Measurements from ENCODE around the gene BDH1.

Gene BDH1

DNA sequence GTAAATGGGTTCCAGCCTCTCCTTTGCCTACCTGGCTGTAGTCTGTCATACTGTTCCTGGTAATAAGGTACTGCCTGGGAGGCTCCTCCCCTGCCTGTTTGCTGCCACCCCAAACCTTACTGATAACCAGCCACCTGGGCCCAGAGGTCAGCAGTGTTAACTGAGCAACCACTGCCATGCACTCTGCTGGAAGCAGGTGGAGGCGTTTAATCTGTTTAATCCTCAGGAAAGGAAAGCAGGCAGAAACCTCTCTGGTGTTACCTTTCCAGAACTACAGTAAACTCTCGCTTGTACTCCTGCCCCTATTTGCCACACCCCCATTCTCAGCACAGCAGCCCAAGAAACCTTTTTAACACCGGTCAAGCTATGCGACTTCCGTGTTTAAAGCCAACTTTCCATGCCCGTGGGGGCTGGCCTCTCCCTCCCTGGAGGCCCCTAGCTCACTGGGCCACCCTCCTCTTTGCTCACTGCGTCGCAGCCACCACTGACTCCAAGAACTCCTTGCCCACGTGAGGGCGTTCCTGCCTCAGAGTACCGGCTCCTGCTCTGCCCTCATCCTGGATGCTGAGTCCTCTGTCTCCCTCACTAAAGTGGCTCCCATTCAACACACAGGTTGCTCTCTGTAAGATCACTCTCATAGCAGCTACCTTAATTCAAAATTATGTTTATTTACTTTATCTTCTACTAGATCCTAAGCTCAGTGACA, 8.3 kb downstream of the BDH1 start:
- DNase-seq (ENCODE audit: low spot score), result no peak

DNA sequence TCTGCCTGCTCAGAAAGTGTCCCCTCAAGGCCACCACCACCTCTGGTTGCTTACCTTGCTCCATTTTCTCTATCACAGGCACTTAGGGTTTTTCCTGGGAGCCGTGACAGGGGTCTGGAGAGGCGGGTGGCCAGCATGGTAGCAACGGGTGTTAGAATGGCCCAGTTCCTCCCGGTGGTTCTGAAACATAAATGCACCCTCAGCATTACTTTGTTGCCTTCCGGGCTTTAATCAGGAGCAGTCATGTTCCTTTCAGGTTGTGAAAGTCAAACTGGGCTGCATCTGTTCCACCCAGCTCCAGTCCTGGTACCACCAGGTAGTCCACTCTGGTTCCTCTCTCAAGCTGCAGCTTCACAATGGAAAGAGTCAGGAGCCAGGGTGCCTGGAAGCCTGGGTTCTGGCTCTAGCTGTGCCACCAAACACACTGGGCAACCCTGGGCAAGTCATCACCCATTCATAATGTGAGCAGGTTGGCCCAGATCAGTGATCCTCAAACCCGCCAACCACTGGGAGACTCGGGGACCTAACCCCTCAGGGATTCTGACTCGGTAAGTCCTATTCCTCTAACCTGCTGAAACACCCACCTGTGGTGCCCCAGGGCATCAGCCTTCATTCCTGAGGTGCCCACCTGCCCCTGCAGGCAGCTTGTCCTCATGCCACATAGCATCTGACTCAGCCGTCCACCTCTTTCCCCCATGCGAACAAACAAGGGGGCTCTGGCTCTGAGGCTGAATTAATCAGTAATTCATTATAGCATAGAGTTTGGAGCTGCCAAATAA, 9.3 kb downstream of the BDH1 start:
- DNase-seq (ENCODE audit: low spot score), result no peak

DNA sequence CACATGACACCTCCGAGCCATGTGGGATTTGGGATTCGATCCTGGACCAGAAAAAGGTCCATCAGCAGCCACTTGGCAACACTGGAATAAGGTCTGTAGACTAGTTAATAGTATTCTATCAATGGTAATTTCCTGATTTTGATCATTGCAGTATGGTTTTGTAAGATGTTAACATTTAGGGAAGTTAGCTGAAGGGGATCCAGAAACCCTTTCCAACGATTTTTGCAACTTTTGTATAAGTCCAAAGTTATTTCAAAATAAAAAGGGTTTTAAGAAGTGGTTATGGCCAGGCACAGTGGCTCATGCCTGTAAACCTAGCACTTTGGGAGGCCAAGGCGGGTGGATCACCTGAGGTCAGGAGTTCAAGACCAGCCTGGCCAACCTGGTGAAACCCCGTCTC, 10.2 kb downstream of the BDH1 start:
- no peak for DNase-seq (ENCODE audit: low spot score)

DNA sequence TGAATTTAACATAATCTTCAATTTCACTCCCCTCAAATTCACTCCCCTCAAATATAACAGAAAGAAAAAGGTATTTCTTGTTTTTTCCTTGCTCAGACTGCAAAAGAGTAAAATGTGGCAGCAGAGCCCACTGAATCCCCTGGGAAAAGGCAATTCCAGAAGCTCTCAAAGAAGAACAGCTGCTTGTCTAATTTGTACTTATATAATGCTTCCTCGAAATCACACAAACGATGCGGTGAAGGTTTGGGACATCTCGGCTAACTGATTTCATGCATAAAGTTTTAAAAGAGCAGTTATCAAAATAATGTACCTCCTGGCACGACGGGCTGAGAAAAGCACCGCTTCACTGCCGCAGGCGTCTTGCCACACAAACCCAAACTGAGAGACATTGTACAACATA, 10.7 kb downstream of the BDH1 start:
- no peak for DNase-seq (ENCODE audit: low spot score)

DNA sequence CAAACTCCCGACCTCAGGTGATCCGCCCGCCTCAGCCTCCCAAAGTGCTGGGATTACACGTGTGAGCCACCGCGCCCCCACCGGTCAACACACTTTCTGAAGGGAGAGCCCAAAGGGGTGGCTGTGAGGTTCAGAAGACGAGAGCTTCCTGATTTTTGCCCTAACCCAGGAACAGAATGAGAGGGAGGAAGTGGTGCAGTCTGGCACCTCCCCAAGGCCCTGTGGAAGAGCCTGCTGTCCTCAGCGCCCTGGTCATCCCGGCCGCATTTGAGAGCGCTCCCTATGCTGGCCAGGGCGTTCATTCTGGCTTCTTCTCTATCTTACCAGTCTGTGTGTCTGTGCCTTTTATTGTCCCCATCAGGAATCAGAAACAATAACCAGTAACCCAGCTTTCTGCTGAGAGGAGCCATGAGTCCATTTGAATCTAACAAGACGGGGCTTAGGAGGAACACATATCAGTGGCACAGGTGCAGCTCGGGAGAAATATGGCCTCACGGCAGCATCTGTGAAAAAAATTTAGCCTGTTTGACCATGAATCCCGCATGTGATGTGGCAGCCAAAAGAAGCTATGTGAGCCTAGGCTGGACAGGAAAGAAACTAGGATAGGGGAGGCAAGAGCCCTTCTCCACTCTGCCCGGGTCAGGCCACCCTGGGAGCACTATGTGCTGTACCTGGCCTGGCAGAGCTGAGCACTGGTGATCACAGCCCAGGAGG, 12.9 kb downstream of the BDH1 start:
- no peak for DNase-seq (ENCODE audit: low spot score)

DNA sequence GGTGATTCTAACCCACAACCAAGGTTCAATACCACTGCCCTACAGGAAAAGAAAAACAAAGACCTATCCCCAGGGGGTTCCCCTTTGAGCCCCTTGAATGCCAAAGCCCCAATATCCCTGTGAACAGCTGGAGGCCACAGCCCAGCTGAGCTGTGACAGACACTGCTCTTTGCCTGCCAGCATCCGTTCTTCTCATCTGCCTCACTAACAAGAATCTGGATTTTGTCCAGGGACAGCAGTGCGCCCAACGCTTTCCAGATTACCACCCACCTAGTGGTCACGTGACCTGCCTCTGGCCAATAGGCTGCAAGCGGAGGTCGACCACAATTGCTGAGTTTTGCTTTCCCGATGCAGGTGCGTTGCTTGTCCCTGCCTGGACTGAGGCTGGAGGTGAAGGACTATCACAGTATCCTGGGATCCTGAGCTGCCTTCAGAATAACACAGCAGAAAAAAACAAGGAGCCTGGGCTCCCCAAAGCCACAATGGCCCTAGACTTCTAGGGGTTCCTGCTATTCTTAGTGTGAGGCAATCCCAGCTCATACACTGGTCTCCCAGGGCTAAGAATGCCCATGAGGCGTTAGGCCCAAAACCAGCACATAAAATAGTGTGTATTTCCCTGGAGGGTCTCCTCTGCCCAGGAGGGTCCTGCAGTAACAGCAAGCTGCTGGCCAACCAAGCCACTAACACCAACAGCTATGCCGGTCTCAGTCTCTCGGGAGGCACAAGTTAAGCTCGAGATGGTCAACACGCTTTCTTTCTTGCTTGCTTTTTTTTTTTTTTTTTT, 13.8 kb downstream of the BDH1 start:
- DNase-seq (ENCODE audit: low spot score), result no peak

DNA sequence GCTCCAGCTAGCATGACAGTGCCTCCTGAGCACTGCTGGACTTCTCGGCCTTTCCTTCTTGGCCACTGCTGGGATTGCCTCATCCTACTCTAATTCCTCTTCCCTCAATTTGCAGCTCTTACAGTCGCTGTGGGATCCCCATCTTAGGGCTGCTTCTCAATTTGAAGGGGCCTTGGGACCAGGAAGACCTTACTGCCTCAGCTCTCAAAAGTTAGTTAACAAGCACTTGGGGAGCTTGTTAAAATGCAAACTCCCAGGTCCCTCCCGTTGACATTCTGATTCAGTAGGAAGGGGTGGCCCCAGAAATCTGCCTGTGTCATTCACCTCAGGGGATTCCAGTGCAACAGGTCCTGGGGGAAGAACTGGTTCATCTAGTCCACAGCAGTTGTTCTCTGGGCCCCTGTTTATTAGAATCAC, 14.8 kb downstream of the BDH1 start:
- DNase-seq (ENCODE audit: low spot score), result no peak

DNA sequence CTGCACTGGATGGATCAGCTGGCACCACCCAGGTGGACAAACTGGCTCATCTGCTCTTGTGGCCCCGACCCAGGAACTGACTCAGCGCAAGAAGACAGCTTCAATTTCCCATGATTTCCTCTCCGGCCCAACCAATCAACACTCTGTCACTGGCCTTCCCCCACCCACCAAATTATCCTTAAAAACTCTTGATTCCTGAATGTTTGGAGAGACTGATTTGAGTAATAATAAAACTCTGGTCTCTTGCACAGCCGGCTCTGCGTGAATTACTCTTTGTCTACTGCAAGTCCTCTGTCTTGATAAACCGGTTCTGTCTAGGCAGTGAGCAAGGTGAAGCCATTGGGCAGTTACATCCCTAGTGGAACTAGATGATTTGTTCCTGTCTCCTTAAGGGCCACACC, 16.1 kb downstream of the BDH1 start:
- no peak for DNase-seq (ENCODE audit: low spot score)

DNA sequence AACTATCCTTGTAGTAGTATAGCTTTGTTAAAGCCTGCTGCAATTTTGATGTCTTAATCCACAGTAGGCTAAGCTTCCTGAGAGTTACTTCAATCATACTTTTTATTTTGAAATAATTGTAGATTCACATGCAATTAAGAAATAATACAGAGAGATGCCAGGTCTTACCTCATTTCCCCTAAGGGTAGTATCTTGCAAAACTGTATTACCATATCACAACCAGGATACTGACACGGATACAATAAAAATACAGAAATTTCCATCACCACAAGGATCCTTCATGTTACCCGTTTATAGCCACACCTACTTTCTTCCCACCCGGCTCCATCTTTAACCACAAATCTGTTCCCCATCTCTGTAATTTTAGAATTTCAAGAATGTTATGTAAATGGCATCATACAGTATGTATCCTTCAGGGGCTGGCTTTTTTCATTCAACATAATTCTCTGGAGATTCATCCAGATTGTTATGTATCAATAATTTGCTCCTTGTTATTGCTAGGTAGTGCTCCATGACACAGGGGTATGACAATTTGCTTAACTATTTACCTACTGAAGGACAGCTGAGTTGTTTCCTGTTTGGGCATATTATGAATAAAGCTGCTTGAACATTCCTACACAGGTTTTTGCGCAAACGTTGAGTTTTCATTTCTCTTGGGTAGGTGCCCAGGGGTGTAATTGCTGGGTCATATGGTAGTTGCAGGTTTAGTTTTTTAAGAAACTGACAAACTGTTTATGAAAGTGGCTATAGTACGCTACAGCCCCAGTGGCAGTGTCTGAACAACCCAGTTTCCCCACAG, 21.6 kb downstream of the BDH1 start:
- no peak for DNase-seq (ENCODE audit: low spot score)

DNA sequence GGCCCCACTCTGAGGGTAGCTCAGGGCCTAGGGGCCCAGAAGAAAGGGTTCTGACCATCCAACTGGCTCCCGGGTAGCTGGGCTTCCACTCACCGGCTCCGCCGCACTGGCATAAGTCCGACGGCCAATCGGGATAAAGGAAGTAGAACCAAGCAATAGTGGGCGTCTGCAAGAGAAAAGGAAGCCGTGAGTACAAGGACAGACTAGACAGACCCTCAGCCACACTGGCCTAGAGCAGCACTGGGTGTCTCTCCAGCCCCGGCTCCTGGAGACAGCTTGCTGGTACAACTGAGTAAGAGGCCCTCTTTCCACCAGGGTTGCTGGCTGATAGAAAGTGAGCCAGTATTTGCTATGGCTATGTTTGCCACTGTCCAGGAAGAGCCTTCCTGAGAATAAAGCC, 22.4 kb downstream of the BDH1 start:
- DNase-seq (ENCODE audit: low spot score), result no peak

DNA sequence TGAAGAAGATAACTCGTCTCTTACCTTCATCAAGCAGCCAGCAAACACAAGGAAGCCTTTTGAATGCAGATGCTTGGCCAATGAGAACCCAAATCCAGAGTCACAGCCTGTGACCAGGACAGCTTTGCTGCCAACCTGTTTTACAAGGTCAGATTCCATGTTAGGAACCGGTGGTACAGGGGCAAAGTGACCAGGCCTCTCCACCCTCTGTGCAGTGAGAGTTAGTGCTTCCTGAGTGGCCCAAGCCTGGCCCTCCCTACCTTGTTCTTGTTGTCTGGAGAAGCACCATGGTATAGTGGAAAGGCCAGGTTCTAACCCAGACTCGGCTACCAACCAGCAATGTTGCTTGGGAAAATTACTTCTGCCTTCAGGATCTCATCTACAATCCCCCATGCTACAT, 23.4 kb downstream of the BDH1 start:
- no peak for DNase-seq (ENCODE audit: low spot score)

DNA sequence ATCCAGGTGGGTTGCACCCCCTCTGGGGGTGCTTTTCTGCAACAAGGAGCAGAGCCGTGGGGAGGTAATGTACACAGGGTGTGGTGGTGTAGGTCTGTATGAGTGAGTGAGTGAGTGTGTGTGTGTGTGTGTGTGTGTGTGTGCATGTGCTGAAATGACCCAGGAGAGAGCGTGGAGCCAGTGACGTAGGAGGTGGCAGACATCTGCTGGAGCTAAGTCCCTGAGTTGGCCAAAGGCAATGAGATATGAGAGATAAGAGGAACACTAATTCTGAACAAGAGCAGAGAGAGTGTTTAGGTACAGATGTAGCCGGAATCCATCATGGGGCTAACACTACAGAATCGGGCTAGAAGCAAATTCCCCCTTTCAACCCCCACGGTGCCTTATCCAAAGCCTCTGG, 27.6 kb downstream of the BDH1 start:
- DNase-seq (ENCODE audit: low spot score), result no peak

DNA sequence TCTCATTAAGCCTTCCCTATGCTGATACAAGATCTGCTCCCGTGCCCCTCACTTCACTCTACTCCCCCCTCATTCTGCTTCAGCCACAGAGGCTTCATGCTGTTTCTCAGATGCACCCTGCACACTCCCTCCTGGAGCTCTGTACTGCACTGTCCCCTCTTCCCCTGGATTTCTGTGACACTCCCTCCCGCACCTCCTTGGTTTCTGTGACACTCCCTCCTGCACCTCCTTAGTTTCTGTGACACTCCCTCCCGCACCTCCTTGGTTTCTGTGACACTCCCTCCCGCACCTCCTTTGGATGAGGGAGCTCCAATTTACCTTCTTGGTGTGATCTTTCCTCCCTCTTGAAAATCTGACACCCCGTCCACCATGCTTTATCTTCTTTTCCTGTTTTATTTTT, 28.2 kb downstream of the BDH1 start:
- no peak for DNase-seq (ENCODE audit: low spot score)

DNA sequence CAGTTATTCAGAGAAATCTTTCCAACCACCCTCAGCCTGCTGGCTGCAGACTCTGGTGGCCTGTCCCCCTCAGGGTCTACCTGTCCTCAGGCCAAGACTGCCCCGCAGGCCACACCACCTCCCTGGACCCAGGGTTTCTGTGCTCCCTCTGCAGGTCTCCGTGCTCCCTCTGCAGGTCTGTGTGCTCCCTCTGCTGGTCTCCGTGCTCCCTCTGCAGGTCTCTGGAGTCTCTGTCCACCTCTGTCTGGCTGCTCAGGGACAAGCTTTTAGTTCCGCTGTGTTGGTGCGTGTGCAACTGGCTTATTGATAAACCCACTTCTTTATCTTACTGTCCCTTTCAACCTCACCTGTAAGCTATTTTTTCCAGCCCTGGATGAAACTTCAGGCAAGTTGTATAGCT, 30.1 kb downstream of the BDH1 start:
- DNase-seq (ENCODE audit: low spot score), result no peak

DNA sequence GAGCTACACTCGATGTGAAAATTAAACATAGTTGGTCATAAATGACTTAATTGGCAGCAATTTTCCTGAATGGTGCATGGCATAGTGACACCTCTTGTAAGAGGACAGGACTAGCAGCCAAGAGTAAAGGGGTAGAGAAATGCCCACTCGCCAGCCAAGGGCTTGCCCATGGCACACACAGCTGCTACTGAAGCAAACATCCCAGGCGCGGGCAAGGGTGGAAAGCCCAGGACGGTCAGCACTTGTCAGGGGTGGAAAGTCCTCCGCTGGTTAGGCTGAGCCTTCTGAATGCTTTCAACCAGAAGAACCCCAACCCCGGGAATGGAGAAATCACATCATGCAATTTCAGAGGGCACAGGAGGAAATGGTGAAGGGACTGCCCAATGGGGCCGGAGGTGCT, 31.6 kb downstream of the BDH1 start:
- DNase-seq (ENCODE audit: low spot score), result no peak

DNA sequence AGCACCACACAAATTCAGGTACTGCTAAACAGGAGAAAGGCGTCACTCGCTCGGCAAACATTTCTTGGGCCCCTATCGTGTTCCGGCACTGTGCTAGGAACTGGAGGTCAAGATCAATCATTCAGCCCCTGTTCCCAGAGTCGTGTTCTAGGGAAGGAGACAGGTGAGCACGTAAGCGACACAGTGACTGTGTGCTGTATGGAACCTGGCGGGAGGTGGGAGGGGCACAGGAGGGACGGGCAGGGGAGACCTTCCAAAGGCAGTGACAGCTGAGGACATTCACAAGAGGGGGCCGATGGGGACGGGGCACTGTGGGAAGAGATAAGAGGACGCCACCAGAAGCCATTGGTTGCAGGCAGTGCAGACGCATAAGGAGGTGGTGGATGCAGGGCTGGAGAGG, 32.2 kb downstream of the BDH1 start:
- DNase-seq (ENCODE audit: low spot score), result no peak

DNA sequence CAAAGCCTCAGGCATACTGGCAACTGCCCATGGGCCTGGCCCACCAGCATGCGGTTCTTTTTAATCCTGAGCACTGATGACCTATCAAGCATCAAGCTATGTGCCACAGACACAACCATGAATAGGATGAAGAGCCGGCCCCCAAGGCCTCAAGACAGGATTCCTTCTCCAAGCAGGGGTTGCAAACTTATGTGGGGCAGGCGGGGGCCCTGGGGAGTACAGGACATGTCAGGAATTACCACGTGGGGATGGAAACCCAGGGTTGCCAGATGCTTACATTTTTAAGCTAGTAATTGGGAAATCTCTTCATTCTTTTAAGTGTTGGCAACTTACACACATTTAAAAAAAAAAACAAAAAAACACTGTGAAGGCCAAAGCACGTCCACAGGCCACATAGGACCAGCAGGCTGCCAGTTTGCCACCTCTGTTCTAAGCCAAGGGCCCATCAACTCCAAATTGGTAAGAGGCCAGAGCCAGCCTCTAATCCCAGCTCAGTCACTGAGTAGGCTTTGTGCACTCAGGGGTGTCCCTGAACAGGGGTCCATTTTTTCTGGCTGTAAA, 32.8 kb downstream of the BDH1 start:
- DNase-seq (ENCODE audit: low spot score), result no peak

DNA sequence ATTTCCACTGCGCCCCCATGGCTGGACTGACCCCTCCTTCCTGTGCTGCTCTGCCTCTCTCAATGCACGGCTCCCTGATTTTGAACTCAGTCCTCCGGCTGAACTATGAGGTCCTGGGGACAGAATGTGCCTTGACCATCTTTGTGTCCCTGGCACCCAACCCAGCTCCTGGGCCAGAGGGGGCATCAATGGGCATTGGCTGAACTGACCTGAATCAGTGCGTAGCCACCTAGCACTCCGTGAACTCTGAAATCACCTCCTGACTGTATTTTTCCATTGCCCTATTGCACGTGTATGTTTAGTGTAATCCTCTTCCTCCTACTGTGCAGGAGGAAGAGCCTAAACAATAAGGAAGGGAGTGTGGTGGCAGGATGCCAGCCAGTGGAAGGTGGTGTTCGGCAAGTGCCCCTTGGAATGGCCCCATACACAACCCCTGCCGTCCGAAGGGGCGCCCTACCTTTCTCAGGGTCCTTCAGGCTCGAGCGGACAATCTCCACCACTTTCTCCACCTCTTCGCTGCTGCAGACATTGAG, 33.5 kb downstream of the BDH1 start:
- DNase-seq (ENCODE audit: low spot score), result no peak

DNA sequence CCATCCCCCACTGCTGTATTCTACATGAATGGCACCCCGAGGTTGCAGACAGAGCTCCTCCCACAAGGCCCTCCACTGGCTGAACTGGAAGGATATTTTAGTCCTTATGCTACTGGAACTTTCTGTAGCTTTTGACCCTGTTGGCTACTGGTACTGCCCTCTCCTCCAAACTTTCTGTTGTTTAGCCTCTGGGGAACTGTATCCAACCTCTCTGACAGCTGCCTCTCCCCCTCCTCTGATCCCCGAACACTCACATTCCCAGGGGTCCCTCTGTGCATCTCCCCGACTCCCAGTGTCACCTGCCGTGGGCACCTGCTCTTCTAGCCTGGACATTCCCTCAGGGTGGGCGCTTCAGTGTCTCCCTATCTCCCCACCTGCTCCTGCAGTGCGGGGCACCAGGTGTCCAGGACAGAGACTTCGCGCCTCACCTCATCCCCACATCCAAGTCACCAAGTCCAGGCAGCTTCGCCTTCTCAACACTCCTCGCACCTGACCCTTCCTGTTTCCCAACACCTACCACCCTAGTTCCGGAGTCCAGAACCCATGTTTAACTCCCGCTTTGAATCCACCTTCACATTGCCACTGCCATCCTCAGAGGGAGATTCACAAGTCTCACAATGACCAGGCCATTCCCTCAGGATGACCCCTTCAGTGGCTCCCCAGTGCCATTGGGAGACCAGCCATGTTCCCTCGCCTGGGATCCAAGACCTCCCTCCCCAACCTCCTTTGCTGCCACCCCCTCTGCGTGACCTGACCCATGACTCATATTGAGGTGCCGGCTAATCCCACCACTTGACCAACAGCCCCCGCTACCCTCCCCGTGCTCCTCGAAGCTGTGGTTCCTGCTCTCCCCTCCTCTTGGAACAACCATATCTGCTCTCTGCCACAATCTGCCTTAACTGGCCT, 34.2 kb downstream of the BDH1 start:
- no peak for DNase-seq (ENCODE audit: low spot score)
